Activated CD4-positive, alpha-beta T cell treated with anti-CD3 and anti-CD28 coated beads for 24 hours (primary cell): Measurements from ENCODE around the gene PFKM.
"Not testable (repeated sequence)": the region's sequence is repeated elsewhere in the genome, so short reads cannot be mapped to it uniquely, and the experiment has no call there.

ENCODE experiments used
- DNase-seq, 2 donors: peaks; one replicate each; pipeline ENCODE4 v3.0.0-alpha.2; 2020; ENCODE audit warnings: low read depth in 2 of 2

Gene PFKM

DNA sequence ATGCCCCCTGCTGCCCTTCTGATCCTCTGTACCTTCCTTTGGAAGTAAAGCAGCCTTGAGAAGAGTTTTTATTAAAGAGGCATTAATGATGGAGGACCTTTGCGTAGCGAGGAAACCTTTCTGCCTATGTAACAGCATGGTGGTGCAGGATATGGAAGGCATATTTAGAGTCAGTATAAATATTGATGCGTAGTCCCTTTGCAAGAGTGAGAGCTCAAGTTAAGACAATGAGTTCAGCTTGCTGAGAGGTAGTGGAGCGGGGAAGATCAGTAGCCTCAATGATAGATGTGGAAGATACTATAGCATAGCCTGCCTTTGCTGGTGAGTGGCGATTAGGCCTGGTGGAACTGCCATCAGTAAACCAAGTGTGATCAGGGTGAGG lies 7.9 kb upstream of the PFKM start:
- DNase-seq = not testable (repeated sequence)

GRCh38 chr12:48115957-48116356 lies 3.2 kb upstream of the PFKM start:
- no peak for DNase-seq

DNA sequence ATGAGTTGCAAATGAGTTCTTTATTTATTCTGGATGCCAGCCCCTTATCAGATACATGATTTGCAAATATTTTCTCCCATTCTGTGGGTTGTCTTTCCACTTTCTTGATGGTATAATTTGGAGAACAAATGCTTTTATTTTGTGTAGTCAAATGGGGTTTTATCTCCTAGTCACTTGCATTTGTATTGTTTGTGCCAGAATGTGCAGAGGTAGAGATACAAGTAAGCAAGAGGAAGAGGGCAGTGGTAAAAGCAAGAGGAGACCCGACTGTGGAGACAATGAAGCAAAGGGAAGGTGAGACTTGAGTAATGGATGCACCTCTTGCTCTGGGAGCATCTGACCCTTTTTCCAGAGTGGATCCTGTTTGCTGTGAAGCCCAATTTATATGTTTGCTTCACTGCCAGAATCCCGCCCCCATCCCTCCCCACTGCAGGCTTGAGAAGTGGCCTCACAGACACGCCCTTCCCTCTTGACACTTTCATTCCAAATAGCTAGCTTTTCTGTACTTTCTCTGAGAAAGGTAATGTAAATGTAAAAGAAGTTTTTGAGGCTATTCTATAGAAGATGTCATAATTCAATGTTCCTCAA lies 786 bp upstream of the PFKM start:
- no peak for DNase-seq

- no peak for DNase-seq
Observed at GRCh38 chr12:48119834-48120195, 651 bp downstream of the PFKM start.

GRCh38 chr12:48121522-48121921 lies 2.4 kb downstream of the PFKM start:
- no peak for DNase-seq

- no peak for DNase-seq
Observed at GRCh38 chr12:48122065-48122834, 3.1 kb downstream of the PFKM start.

DNA sequence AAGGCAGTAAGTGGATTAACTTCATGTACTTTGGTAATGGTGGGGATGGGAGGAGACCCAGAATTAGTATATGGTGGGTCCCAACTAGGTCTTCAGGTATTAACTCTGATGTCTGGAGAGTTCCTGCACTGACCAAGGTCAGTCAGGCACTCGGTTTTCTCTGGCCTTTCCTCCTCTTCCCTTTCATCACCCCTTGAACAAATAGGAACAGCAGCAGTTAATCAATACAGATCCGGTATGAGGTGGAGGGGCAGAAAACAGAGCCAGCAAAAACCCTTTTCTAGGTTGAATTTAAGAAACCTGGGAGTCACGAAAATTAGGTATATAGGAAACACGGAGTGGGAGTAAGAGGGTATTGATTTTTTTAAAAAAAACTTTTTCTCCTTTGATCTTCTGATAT lies 4.0 kb downstream of the PFKM start:
- no peak for DNase-seq

DNA sequence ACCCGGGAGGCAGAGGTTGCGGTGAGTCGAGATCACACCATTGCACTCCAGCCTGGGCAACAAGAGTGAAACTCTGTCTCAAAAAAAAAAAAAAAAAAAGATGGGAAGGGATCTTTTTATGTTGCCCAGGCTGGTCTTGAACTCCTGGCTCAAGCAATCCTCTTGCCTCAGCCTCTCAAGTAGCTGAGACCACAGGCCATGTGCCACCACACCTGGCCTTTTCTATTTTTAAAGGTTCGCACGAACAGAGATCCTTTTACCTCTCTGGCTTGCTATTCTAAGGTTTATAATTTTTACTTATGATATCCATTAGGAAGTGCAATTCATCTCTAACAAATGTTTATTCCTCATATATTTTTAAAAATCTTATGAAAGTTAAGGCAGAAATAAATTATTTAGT lies 6.4 kb downstream of the PFKM start:
- not testable (repeated sequence) for DNase-seq

DNA sequence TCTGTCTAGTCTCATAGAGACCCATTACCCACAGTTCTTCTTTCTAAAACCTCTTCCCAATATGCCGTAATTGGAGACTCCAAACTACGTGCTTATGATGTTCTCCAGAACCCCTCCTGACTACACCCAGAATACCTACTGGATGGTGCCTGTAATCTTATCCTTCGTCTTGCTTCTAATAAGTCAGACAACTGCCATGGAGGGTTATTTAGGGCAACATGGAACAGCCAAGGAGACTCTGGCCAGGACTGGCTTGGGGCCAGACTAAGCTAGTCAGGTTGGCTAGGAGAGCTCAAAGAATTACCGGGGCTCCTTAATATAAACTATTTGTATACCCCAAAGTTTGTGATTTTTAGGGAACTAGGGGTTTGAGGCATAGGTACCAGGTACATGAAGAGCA lies 6.8 kb downstream of the PFKM start:
- DNase-seq = no peak

DNA sequence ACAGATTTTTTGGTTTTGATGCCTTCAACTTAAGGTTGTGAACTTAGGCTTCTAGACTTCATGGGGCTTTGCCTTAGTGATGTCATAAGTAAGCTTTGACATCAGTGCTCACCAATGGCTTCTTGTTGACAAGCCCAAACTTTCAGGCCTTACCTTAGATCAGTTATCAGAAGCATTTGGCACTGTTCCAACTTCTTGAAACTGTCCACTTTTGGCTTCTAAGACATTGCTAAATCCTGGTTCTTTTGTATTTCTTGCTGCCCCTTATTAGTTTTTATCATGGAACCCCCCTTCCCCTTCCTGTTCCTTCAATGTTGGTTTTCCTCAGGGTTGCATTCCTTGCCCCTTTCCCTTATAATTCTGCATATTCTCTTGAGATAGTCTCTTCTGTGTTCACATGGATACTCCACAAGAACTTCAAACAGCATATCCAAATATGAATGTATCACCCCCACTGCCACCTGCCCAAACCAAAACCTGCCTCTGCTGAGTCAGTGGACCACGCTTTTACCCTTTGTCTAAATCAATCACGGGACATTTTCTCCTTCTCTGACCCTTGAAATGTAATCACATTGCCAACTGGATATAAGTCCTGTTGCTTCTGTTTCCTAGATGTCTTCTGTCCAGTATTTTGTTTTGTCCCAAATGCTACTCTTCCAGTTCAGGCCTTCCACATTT lies 7.9 kb downstream of the PFKM start:
- DNase-seq = no peak

DNA sequence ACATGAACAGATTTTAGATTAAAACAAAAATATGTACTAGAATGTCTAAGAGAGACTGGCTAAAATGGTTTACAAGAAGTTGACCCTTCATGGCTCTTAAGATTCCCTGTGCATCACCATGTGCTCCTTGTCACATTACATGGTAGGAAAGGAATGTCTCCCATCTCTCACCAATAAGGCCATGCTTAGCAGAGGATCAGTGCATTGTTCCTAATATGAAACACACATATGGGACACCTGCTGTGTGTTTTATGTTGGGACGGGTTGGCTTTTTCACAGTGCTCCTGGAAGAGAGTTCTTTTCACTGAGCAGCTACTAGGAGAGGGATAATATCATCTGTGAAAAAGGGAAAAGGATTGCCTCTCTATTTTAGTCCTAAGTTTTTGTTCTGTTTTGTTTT lies 9.6 kb downstream of the PFKM start:
- DNase-seq = no peak

DNA sequence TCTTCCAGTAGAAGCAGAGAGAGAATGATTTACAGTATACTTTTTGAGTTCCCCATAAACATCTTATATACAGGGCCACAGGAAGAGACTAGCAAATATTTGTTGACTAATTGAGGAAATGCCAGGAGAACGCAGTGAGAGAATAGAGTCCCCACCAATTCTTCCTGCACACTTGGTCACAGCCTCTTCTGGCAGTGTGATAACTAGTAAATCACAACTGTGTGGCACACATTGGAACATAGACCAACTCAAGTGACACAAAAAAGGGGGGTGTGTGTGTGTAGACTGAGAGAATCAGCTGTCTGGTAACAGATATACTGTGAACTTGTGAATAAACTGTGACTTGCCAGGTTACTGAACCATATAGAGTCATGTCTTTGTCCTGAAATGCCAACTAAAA lies 10.2 kb downstream of the PFKM start:
- no peak for DNase-seq

GRCh38 chr12:48131517-48131916 lies 12.4 kb downstream of the PFKM start:
- no peak for DNase-seq

- no peak for DNase-seq
Observed at GRCh38 chr12:48132826-48133225, 13.7 kb downstream of the PFKM start.

GRCh38 chr12:48135027-48135426 lies 15.9 kb downstream of the PFKM start:
- DNase-seq = no peak

DNA sequence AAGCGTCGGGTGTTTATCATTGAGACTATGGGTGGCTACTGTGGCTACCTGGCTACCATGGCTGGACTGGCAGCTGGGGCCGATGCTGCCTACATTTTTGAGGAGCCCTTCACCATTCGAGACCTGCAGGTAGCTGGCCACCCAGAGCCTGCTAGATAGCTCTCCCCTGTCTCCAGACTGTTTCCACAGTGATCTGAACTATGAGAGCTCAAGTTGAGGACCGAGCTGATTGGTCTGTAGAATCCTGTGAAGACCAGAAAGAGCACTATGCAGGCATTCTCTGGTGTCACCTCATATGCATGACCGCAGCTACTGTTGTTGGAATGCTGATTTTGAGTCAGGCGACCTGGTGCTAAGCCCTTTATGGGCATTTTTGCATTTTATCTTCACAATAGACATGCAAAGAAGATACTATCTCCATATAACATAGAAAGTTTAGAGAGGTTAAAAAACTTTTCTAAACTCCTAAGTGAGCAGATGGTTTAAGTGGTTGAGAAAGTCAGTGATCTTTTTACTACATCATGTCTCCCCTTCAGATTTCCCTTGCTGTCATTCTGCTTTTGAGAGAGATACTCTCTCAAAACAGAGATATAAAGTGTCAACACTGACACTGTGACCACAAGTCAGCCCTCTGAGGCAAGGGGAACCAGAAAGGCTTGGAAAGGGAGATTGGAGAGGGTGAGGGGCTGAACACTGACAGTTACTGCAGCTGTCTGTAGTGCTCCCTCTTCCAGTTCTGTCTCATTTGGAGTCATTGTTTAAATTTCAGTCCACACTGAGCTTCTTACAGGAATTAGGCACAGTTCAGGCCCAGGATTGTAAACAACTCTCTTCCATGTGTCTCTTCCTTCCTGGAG lies 23.9 kb downstream of the PFKM start:
- DNase-seq = no peak

GRCh38 chr12:48143898-48144297 lies 24.7 kb downstream of the PFKM start:
- no peak for DNase-seq

GRCh38 chr12:48145981-48146380 lies 26.8 kb downstream of the PFKM start:
- DNase-seq = no peak

- DNase-seq = no peak
Observed at GRCh38 chr12:48151103-48151771, 32.1 kb downstream of the PFKM start.

- not testable (repeated sequence) for DNase-seq
Observed at GRCh38 chr12:48155786-48156185, 36.6 kb downstream of the PFKM start.

- no peak for DNase-seq
Observed at GRCh38 chr12:48156652-48157017, 37.5 kb downstream of the PFKM start.
